Glutamatergic neuron (in vitro differentiated cells): Measurements from ENCODE around the gene PIP4K2A. TPM values are rescaled to one million over a fixed set of nuclear protein-coding genes. Genes with fewer than 3 reads are reported as not detected.

Experiments used
- DNase-seq: peaks from one replicate; pipeline ENCODE4 v3.0.0; 2022
- H3K27ac Mint-ChIP-seq: one replicate; pipeline ENCODE4 v1.8.0; 2020; ENCODE audit warnings: mild to moderate bottlenecking, mixed read lengths, inconsistent platforms; ENCODE audit not compliant: unreplicated experiment
- H3K27me3 Mint-ChIP-seq: one replicate; pipeline ENCODE4 v1.8.0; 2020; ENCODE audit warnings: mild to moderate bottlenecking, moderate library complexity, mixed read lengths, inconsistent platforms; ENCODE audit not compliant: unreplicated experiment
- H3K36me3 Mint-ChIP-seq: one replicate; pipeline ENCODE4 v1.8.0; 2020; ENCODE audit warnings: mild to moderate bottlenecking, mixed read lengths, inconsistent platforms; ENCODE audit not compliant: unreplicated experiment
- H3K4me1 Mint-ChIP-seq: one replicate; pipeline ENCODE4 v1.8.0; 2020; ENCODE audit warnings: mild to moderate bottlenecking, low read depth, mixed read lengths, inconsistent platforms; ENCODE audit not compliant: unreplicated experiment
- H3K4me3 Mint-ChIP-seq: one replicate; pipeline ENCODE4 v1.8.0; 2020; ENCODE audit warnings: mild to moderate bottlenecking, mixed read lengths, inconsistent platforms; ENCODE audit not compliant: unreplicated experiment
- H3K9me3 Mint-ChIP-seq: one replicate; pipeline ENCODE4 v1.8.0; 2020; ENCODE audit warnings: mild to moderate bottlenecking, moderate library complexity, mixed read lengths, inconsistent platforms; ENCODE audit not compliant: unreplicated experiment
- CTCF ChIP-seq: fragments of 200-600 bp; sonication (generic); IDR thresholded peaks from one replicate; pipeline ENCODE4 v1.5.0; 2021; ENCODE audit not compliant: partially characterized antibody, unreplicated experiment
- total RNA-seq: library from RNA; stranded (reverse); fragmentation: NEBNext Ultra II Directional; extraction: Animal tissue kit (Norgen Biotek cat#: 25700); gene quantifications from one replicate; pipeline ENCODE4 v1.2.1, GENCODE V29; 2021; ENCODE audit not compliant: unreplicated experiment

Gene PIP4K2A
- total RNA-seq, 1 donor from 2014 or later = 20.7 TPM

- Mint-ChIP-seq H3K9me3 (no peaks in the 10 kb centered on the region), H3K4me3 (no peak overlapping the region), H3K36me3 (no peaks in the 10 kb centered on the region), H3K4me1 (peaks cover 4% of the 10 kb centered on the region), H3K27me3 (no peaks in the 10 kb centered on the region), H3K27ac (no peak overlapping the region)
- no peak for DNase-seq
- no peak for TF ChIP-seq CTCF
Observed at GRCh38 chr10:22677333-22677732, 37.0 kb downstream of the PIP4K2A start.

GRCh38 chr10:22676435-22676834 lies 37.9 kb downstream of the PIP4K2A start:
- Mint-ChIP-seq H3K27me3 (no peaks in the 10 kb centered on the region), H3K27ac (no peak overlapping the region), H3K4me1 (peaks cover 8% of the 10 kb centered on the region), H3K9me3 (no peaks in the 10 kb centered on the region), H3K36me3 (no peaks in the 10 kb centered on the region), H3K4me3 (no peak overlapping the region)
- DNase-seq = no peak
- no peak for TF ChIP-seq CTCF

GRCh38 chr10:22674573-22674930 lies 39.8 kb downstream of the PIP4K2A start:
- Mint-ChIP-seq H3K36me3 (no peaks in the 10 kb centered on the region), H3K4me3 (no peak overlapping the region), H3K27ac (no peak overlapping the region), H3K27me3 (no peaks in the 10 kb centered on the region), H3K4me1 (peaks cover 10% of the 10 kb centered on the region), H3K9me3 (no peaks in the 10 kb centered on the region)
- DNase-seq = no peak
- TF ChIP-seq CTCF = no peak

- Mint-ChIP-seq H3K4me1 (peaks cover 10% of the 10 kb centered on the region), H3K4me3 (no peak overlapping the region), H3K36me3 (no peaks in the 10 kb centered on the region), H3K27ac (no peak overlapping the region), H3K27me3 (no peaks in the 10 kb centered on the region), H3K9me3 (no peaks in the 10 kb centered on the region)
- no peak for TF ChIP-seq CTCF
- DNase-seq = no peak
Observed at GRCh38 chr10:22673785-22674572, 40.4 kb downstream of the PIP4K2A start.

GRCh38 chr10:22673091-22673392 lies 41.3 kb downstream of the PIP4K2A start:
- no peaks in the 10 kb centered on the region for H3K9me3 Mint-ChIP-seq
- H3K27ac Mint-ChIP-seq = no peak overlapping the region
- no peak for DNase-seq
- no peaks in the 10 kb centered on the region for H3K27me3 Mint-ChIP-seq
- no peak overlapping the region for H3K4me3 Mint-ChIP-seq
- no peaks in the 10 kb centered on the region for H3K36me3 Mint-ChIP-seq
- peaks cover 10% of the 10 kb centered on the region for H3K4me1 Mint-ChIP-seq
- no peak for TF ChIP-seq CTCF
